Measurements from ENCODE around the gene KIF22.
"Not testable (repeated sequence)": the region's sequence is repeated elsewhere in the genome, so short reads cannot be mapped to it uniquely, and the experiment has no call there.

The KIF22 gene

GRCh38 chr16:29790183-29790948 is at the start of gene KIF22:
KIF22 (plus strand) TSS chr16:29790751; CDS start chr16:29790760, 9 bp downstream.
- peak; percentile 100 for DNase-seq (ENCODE audit: low read depth in 2 of 2)

- DNase-seq (ENCODE audit: low read depth in 2 of 2): no peak
These were observed 47.8 kb upstream of the KIF22 start for GRCh38 chr16:29742683-29743275.

- no peak for DNase-seq (ENCODE audit: low read depth in 2 of 2)
These were observed 47.1 kb upstream of the KIF22 start for GRCh38 chr16:29743475-29743826.

- DNase-seq (ENCODE audit: low read depth in 2 of 2): no peak
These were observed 46.6 kb upstream of the KIF22 start for GRCh38 chr16:29743827-29744531.

GRCh38 chr16:29744541-29745101 is 45.9 kb upstream of the KIF22 start:
- no peak for DNase-seq (ENCODE audit: low read depth in 2 of 2)

GRCh38 chr16:29745121-29745852 is 45.3 kb upstream of the KIF22 start:
- peak in 1 of 2 donors; percentile 41 for DNase-seq (ENCODE audit: low read depth in 2 of 2)

- peak; percentile 72 to 82 for DNase-seq (ENCODE audit: low read depth in 2 of 2)
These were observed 44.7 kb upstream of the KIF22 start, which contains the start of gene C16orf54 for GRCh38 chr16:29745853-29746345. C16orf54 (minus strand) TSS chr16:29745990; CDS start chr16:29744951, 1,039 bp downstream.

GRCh38 chr16:29746518-29746917 is 44.0 kb upstream of the KIF22 start:
- DNase-seq (ENCODE audit: low read depth in 2 of 2): not testable (repeated sequence)

- no peak for DNase-seq (ENCODE audit: low read depth in 2 of 2)
These were observed 42.4 kb upstream of the KIF22 start for GRCh38 chr16:29747947-29748759.

GRCh38 chr16:29748760-29749149 is 41.8 kb upstream of the KIF22 start:
- DNase-seq (ENCODE audit: low read depth in 2 of 2): not testable (repeated sequence)

GRCh38 chr16:29753516-29753915 is 37.0 kb upstream of the KIF22 start:
- DNase-seq (ENCODE audit: low read depth in 2 of 2): no peak

GRCh38 chr16:29756654-29757053 is 33.9 kb upstream of the KIF22 start:
- no peak for DNase-seq (ENCODE audit: low read depth in 2 of 2)

GRCh38 chr16:29757086-29757485 is 33.5 kb upstream of the KIF22 start:
- DNase-seq (ENCODE audit: low read depth in 2 of 2): not testable (repeated sequence)

GRCh38 chr16:29757950-29758466 is 32.5 kb upstream of the KIF22 start:
- DNase-seq (ENCODE audit: low read depth in 2 of 2): no peak

- DNase-seq (ENCODE audit: low read depth in 2 of 2): no peak
These were observed 29.8 kb upstream of the KIF22 start for GRCh38 chr16:29760567-29761279.

- DNase-seq (ENCODE audit: low read depth in 2 of 2): not testable (repeated sequence)
These were observed 29.3 kb upstream of the KIF22 start for GRCh38 chr16:29761280-29761651.

GRCh38 chr16:29761882-29762281 is 28.7 kb upstream of the KIF22 start:
- no peak for DNase-seq (ENCODE audit: low read depth in 2 of 2)

GRCh38 chr16:29763326-29763725 is 27.2 kb upstream of the KIF22 start:
- DNase-seq (ENCODE audit: low read depth in 2 of 2): no peak

GRCh38 chr16:29765167-29766032 is 25.2 kb upstream of the KIF22 start:
- DNase-seq (ENCODE audit: low read depth in 2 of 2): no peak
